PC-9 (cell line): ENCODE data around the gene SLC22A23. TPM values are rescaled to one million over a fixed set of nuclear protein-coding genes. Genes with fewer than 3 reads are reported as not detected.

Experiments used
- BruUV-seq: library from RNA; stranded (reverse); fragments of 400-500 nt; replicated peaks from 2 replicates; lab custom pipeline; 2021; lab: Mats Ljungman, UMichigan
- CTCF ChIA-PET: fragments of 300-600 bp; sonication (Branson Sonifier 250); formaldehyde crosslinking; loops from one replicate; lab custom pipeline; 2022; ENCODE audit warnings: antibody characterized with exemption; lab: Charles Lee
- POLR2A ChIA-PET: fragments of 300-600 bp; sonication (Branson Sonifier 250); formaldehyde crosslinking; loops from one replicate; lab custom pipeline; 2022; ENCODE audit warnings: antibody characterized with exemption; ENCODE audit not compliant: unreplicated experiment; lab: Charles Lee
- DNase-seq, 2 experiments: peaks; one replicate each; pipeline versions ENCODE4 v3.0.0 to v3.0.0-alpha.2; 2015 to 2022; ENCODE audit warnings: mixed read lengths in 1 of 2
- H2AFZ ChIP-seq: fragments of 200-600 bp; sonication (generic); 2 replicates; pipeline ENCODE4 v1.8.1; 2017; ENCODE audit warnings: antibody characterized with exemption
- H3F3A ChIP-seq: fragments of 200-600 bp; sonication (generic); 2 replicates; pipeline ENCODE4 v1.8.1; 2017; ENCODE audit warnings: antibody characterized with exemption, mild to moderate bottlenecking, low read depth; ENCODE audit not compliant: insufficient read depth
- H3K27ac ChIP-seq: fragments of 200-600 bp; sonication (generic); 2 replicates; pipeline ENCODE4 v1.6.1; 2016; ENCODE audit warnings: mixed run types
- H3K27me3 ChIP-seq: fragments of 200-600 bp; sonication (generic); 2 replicates; pipeline ENCODE4 v1.6.1; 2016; ENCODE audit warnings: low read depth, mixed run types; ENCODE audit not compliant: insufficient read depth
- H3K36me3 ChIP-seq: fragments of 200-600 bp; sonication (generic); 2 replicates; pipeline ENCODE4 v1.6.1; 2016; ENCODE audit warnings: low read depth, mixed run types
- H3K4me1 ChIP-seq: fragments of 200-600 bp; sonication (generic); replicated peaks from 2 replicates; pipeline ENCODE4 v1.6.1; 2016; ENCODE audit warnings: mixed run types; ENCODE audit not compliant: insufficient read depth
- H3K4me2 ChIP-seq: fragments of 200-600 bp; sonication (generic); 2 replicates; pipeline ENCODE4 v1.6.1; 2017; ENCODE audit warnings: mixed run types
- H3K4me3 ChIP-seq: fragments of 200-600 bp; sonication (generic); 2 replicates; pipeline ENCODE4 v1.6.1; 2016; ENCODE audit warnings: mixed run types
- H3K79me2 ChIP-seq: fragments of 200-600 bp; sonication (generic); 2 replicates; pipeline ENCODE4 v1.6.1; 2017; ENCODE audit warnings: low read depth, mixed run types
- H3K9me2 ChIP-seq: fragments of 200-600 bp; sonication (generic); 2 replicates; pipeline ENCODE4 v1.8.1; 2017; ENCODE audit warnings: mild to moderate bottlenecking; ENCODE audit not compliant: insufficient read depth
- H3K9me3 ChIP-seq: fragments of 200-600 bp; sonication (generic); 2 replicates; pipeline ENCODE4 v1.8.1; 2016; ENCODE audit warnings: low read depth; ENCODE audit not compliant: insufficient read depth
- H4K20me1 ChIP-seq: fragments of 200-600 bp; sonication (generic); 2 replicates; pipeline ENCODE4 v1.8.1; 2017; ENCODE audit not compliant: insufficient read depth
- CTCF ChIP-seq: fragments of 200-600 bp; sonication (generic); conservative IDR thresholded peaks from 2 replicates; pipeline ENCODE4 v1.6.1; 2017; ENCODE audit warnings: mixed run types, antibody characterized with exemption, mild to moderate bottlenecking, moderate library complexity
- EZH2 ChIP-seq: fragments of 200-600 bp; sonication (generic); IDR thresholded peaks from 2 replicates; pipeline ENCODE4 v1.8.0; 2017; ENCODE audit warnings: antibody characterized with exemption, low read depth
- intact Hi-C: fragments of 100-400 bp; cut with micrococcal nuclease; formaldehyde crosslinking; loops from one replicate; pipeline ENCODE4 v1.10.0; 2022; ENCODE audit not compliant: unreplicated experiment
- total RNA-seq: library from RNA; stranded (reverse); gene quantifications from 2 replicates; pipeline ENCODE4 v1.2.3, GENCODE V29; 2021

Gene SLC22A23
- total RNA-seq, 1 experiment from 2014 or later = 13.5 TPM

- Histone ChIP-seq H3K36me3 (no peaks in the 10 kb centered on the region), H3F3A (no peaks in the 10 kb centered on the region), H3K4me2 (peak overlapping the region; percentile 34), H4K20me1 (no peaks in the 10 kb centered on the region), H2AFZ (no peak overlapping the region), H3K4me3 (no peak overlapping the region), H3K9me2 (no peaks in the 10 kb centered on the region), H3K27me3 (no peaks in the 10 kb centered on the region), H3K79me2 (0 out of 2 replicates have a peak, but pooled peaks cover 3% of the 10 kb centered on the region), H3K4me1 (peaks cover 22% of the 10 kb centered on the region), H3K9me3 (no peaks in the 10 kb centered on the region), H3K27ac (no peak overlapping the region)
- TF ChIP-seq EZH2 = no peak
- no peak for TF ChIP-seq CTCF
- DNase-seq = peak; percentile 24 to 84
- intact Hi-C loops = no loop called here
- CTCF ChIA-PET = interaction anchor here (0.6 to 1.4 kb wide), 4 partner anchors 11 to 32 kb away, joined by 3 to 6 read pairs (median 4); partner anchors contain the start of gene SLC22A23
- POLR2A ChIA-PET = interaction anchor here (0.5 to 0.7 kb wide), 5 partner anchors 11 to 189 kb away, joined by 3 to 26 read pairs (median 5); partner anchors contain the start of gene SLC22A23
- no TSS peak for BruUV-seq
These were observed 14.2 kb downstream of the SLC22A23 start for GRCh38 chr6:3442431-3443220.

DNA sequence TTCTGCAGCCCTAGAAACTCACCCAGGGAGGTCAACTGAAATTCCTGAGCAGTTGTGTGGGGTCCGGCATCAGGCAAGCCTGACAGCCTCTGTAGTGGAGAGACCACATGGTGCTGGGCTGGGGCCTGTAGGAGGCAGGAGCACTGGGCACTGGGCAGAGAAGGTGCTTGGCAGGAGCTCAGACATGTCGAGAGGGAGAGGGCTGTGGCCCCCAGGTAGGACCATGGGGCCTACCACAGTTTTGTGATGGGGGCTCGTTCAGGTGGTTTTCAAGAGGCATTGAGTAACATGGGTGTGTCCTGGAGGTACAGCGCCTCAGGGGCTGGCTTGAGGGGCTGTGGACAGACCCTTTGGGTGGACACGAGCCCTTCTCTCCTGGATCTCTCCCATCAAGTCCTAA lies 15.9 kb downstream of the SLC22A23 start:
- Histone ChIP-seq H2AFZ (no peak overlapping the region), H3K36me3 (no peaks in the 10 kb centered on the region), H3K9me3 (no peaks in the 10 kb centered on the region), H3K27ac (no peak overlapping the region), H3K9me2 (no peaks in the 10 kb centered on the region), H4K20me1 (no peaks in the 10 kb centered on the region), H3K79me2 (0 out of 2 replicates have a peak, but pooled peaks cover 3% of the 10 kb centered on the region), H3K4me3 (no peak overlapping the region), H3K4me1 (peaks cover 22% of the 10 kb centered on the region), H3K4me2 (no peak overlapping the region), H3F3A (no peaks in the 10 kb centered on the region), H3K27me3 (no peaks in the 10 kb centered on the region)
- TF ChIP-seq CTCF = no peak
- no peak for TF ChIP-seq EZH2
- CTCF ChIA-PET = no interaction called here
- POLR2A ChIA-PET = no interaction called here
- BruUV-seq = no TSS peak
- no peak for DNase-seq
- intact Hi-C loops = no loop called here

DNA sequence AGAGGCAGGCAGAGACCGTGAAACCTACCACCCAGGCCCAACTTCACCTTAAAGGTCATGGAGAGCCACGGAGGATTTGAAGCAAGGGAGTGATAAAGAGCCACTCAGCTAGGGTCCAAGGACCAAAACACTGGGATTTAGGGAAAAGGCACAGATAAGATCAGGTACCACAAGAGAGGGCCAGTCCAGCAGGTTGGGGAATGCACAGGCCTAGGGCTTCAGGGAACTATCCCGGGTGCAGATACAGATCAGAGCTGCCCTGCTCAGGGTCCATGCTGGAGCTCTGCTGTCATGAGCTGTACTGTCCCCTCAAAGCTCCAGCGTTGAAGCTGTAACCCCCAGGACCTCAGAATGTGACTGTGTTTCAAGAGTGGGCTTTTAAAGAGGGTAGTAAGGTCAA lies 16.9 kb downstream of the SLC22A23 start:
- H3K9me2 ChIP-seq = no peaks in the 10 kb centered on the region
- H3K27ac ChIP-seq = no peak overlapping the region
- no TSS peak for BruUV-seq
- H3K27me3 ChIP-seq = no peaks in the 10 kb centered on the region
- no peak overlapping the region for H3K4me3 ChIP-seq
- H2AFZ ChIP-seq = no peak overlapping the region
- 0 out of 2 replicates have a peak, but pooled peaks cover 3% of the 10 kb centered on the region for H3K79me2 ChIP-seq
- POLR2A ChIA-PET = no interaction called here
- H3K9me3 ChIP-seq = no peaks in the 10 kb centered on the region
- CTCF ChIA-PET = no interaction called here
- no peak overlapping the region for H3K4me2 ChIP-seq
- DNase-seq = no peak
- no peaks in the 10 kb centered on the region for H3F3A ChIP-seq
- no peaks in the 10 kb centered on the region for H4K20me1 ChIP-seq
- no peaks in the 10 kb centered on the region for H3K36me3 ChIP-seq
- intact Hi-C loops = no loop called here
- peaks cover 22% of the 10 kb centered on the region for H3K4me1 ChIP-seq
- TF ChIP-seq EZH2 (no peak), CTCF (no peak)
